ENCODE measurements around the gene TGFB1I1.
"Not testable (repeated sequence)": the region's sequence is repeated elsewhere in the genome, so short reads cannot be mapped to it uniquely, and the experiment has no call there.

The TGFB1I1 gene

GRCh38 chr16:31472709-31473203 is 804 bp downstream of the TGFB1I1 start:
- peak; percentile 55 to 62 (median 56) for DNase-seq

GRCh38 chr16:31473264-31473984 is 1.5 kb downstream of the TGFB1I1 start:
- no peak for DNase-seq

- DNase-seq: peak; percentile 29 to 41 (median 32)
Measured at GRCh38 chr16:31474173-31474714, 2.3 kb downstream of the TGFB1I1 start.

- DNase-seq: no peak
Measured at GRCh38 chr16:31474773-31475738, 3.1 kb downstream of the TGFB1I1 start.

GRCh38 chr16:31475946-31476302 is 4.0 kb downstream of the TGFB1I1 start:
- DNase-seq: no peak

GRCh38 chr16:31476303-31477219 is 4.6 kb downstream of the TGFB1I1 start:
- peak; percentile 68 to 92 (median 79) for DNase-seq

GRCh38 chr16:31477220-31478216 is 5.6 kb downstream of the TGFB1I1 start:
- DNase-seq: peak in 2 of 3 donors; percentile 27 to 29

GRCh38 chr16:31478956-31479355 is 7.0 kb downstream of the TGFB1I1 start:
- DNase-seq: no peak

- no peak for DNase-seq
Measured at GRCh38 chr16:31479751-31480150, 7.8 kb downstream of the TGFB1I1 start.

GRCh38 chr16:31480851-31481536 is 9.0 kb downstream of the TGFB1I1 start:
- peak in 1 of 3 donors; percentile 34 for DNase-seq

GRCh38 chr16:31483081-31483480 is 11.1 kb downstream of the TGFB1I1 start, which contains the start of gene SLC5A2:
SLC5A2 (plus strand) TSS chr16:31483123; CDS start chr16:31483137, 14 bp downstream.
- DNase-seq: no peak

GRCh38 chr16:31484048-31484447 is 12.1 kb downstream of the TGFB1I1 start:
- DNase-seq: not testable (repeated sequence)

GRCh38 chr16:31484491-31485171 is 12.7 kb downstream of the TGFB1I1 start:
- no peak for DNase-seq

- DNase-seq: no peak
Measured at GRCh38 chr16:31485571-31485970, 13.6 kb downstream of the TGFB1I1 start.

GRCh38 chr16:31486045-31486444 is 14.1 kb downstream of the TGFB1I1 start:
- no peak for DNase-seq

GRCh38 chr16:31487071-31487719 is 15.2 kb downstream of the TGFB1I1 start:
- peak; percentile 40 to 53 (median 45) for DNase-seq

GRCh38 chr16:31487720-31488467 is 15.9 kb downstream of the TGFB1I1 start:
- DNase-seq: peak; percentile 30 to 52 (median 39)

Measured in suppressor macrophage treated with lipopolysaccharide for 1 hour (primary cell).